HepG2 (cell line): ENCODE measurements around the gene LYPLA2. TPM values are rescaled to one million over a fixed set of nuclear protein-coding genes. Genes with fewer than 3 reads are reported as not detected.

ENCODE experiments used
- ATF7-NPFF ChIP-seq: sonication (generic); formaldehyde crosslinking; IDR thresholded peaks from 2 replicates; pipeline ENCODE4 v1.8.1; 2023; ENCODE audit warnings: mild to moderate bottlenecking, low read depth, missing genetic modification reagents, moderate library complexity
- CHD2 ChIP-seq: IDR thresholded peaks from 2 replicates; pipeline ENCODE4 v1.6.1; 2011; ENCODE audit warnings: low read depth, low read length, improper control_type of control experiment
- GATAD2A ChIP-seq: IDR thresholded peaks from 2 replicates; pipeline ENCODE4 v1.6.1; 2016
- KMT2A ChIP-seq: sonication (generic); formaldehyde crosslinking; IDR thresholded peaks from 2 replicates; pipeline ENCODE4 v1.4.0; 2020; ENCODE audit warnings: missing genetic modification reagents
- MATR3 ChIP-seq: sonication (generic); formaldehyde crosslinking; IDR thresholded peaks from 2 replicates; pipeline ENCODE4 v1.4.0; 2020; ENCODE audit warnings: missing genetic modification reagents
- RFX5 ChIP-seq: IDR thresholded peaks from 2 replicates; pipeline ENCODE4 v1.6.1; 2011; ENCODE audit warnings: low read depth, low read length, improper control_type of control experiment
- SIX1 ChIP-seq: sonication (generic); formaldehyde crosslinking; IDR thresholded peaks from 2 replicates; pipeline ENCODE4 v1.4.0; 2020; ENCODE audit warnings: missing genetic modification reagents, borderline replicate concordance
- SOX6 ChIP-seq, 2 experiments: fragments of 450-650 bp in 1 of 2; sonication (generic) in 1 of 2; formaldehyde crosslinking in 1 of 2; IDR thresholded peaks; 2 replicates each; pipeline versions ENCODE4 v1.4.0 to v1.6.1; 2017 to 2020; ENCODE audit warnings: antibody characterized with exemption in 1 of 2, mild to moderate bottlenecking in 1 of 2, missing genetic modification reagents in 1 of 2
- YEATS4 ChIP-seq: sonication (generic); formaldehyde crosslinking; IDR thresholded peaks from 2 replicates; pipeline ENCODE4 v1.4.0; 2020; ENCODE audit warnings: missing genetic modification reagents, borderline replicate concordance
- ZC3H13 ChIP-seq: sonication (generic); formaldehyde crosslinking; IDR thresholded peaks from 2 replicates; pipeline ENCODE4 v1.8.1; 2023; ENCODE audit warnings: mild to moderate bottlenecking, missing genetic modification reagents, moderate library complexity
- ZNF30 ChIP-seq: sonication (generic); formaldehyde crosslinking; IDR thresholded peaks from 2 replicates; pipeline ENCODE4 v1.5.0; 2020; ENCODE audit warnings: mild to moderate bottlenecking, missing genetic modification reagents
- ZNF564 ChIP-seq: sonication (generic); formaldehyde crosslinking; IDR thresholded peaks from 2 replicates; pipeline ENCODE4 v1.8.1; 2023; ENCODE audit warnings: mild to moderate bottlenecking, missing genetic modification reagents
- ZSCAN22 ChIP-seq: sonication (generic); formaldehyde crosslinking; IDR thresholded peaks from 2 replicates; pipeline ENCODE4 v1.4.0; 2020; ENCODE audit warnings: mild to moderate bottlenecking, missing genetic modification reagents
- polyA plus RNA-seq, 8 experiments: library from polyadenylated mRNA; depleted of rRNA in 3 of 8; stranded (reverse) in 7 of 8; unstranded in 1 of 8; fragments of >200 nt; fragmentation: Illumina TruSeq in 4 of 8; extraction: Trizol in 4 of 8; gene quantifications; 2 replicates each; pipeline versions ENCODE4 v1.2.1 to v1.2.3, GENCODE V29; 2011 to 2016; ENCODE audit warnings: low read depth in 4 of 8, missing spikeins in 1 of 8, mixed read lengths in 1 of 8; ENCODE audit not compliant: insufficient read depth in 1 of 8
- total RNA-seq, 5 experiments: library from RNA; depleted of rRNA; stranded (reverse); fragments of >200 nt; fragmentation: Illumina TruSeq; extraction: Trizol; gene quantifications; 2 replicates each; pipeline ENCODE4 v1.2.3, GENCODE V29; 2016; ENCODE audit warnings: low read depth in 1 of 5
- TF ChIP-seq, protein P1 (sequence below): sonication (generic); formaldehyde crosslinking; IDR thresholded peaks from 2 replicates; pipeline ENCODE4 v1.5.1; 2020; ENCODE audit warnings: missing genetic modification reagents, mild to moderate bottlenecking, borderline replicate concordance
- TF ChIP-seq, protein P2 (sequence below): sonication (generic); formaldehyde crosslinking; IDR thresholded peaks from 2 replicates; pipeline ENCODE4 v1.5.0; 2020; ENCODE audit warnings: missing genetic modification reagents, mild to moderate bottlenecking, borderline replicate concordance
- TF ChIP-seq, protein P3 (sequence below): sonication (generic); formaldehyde crosslinking; IDR thresholded peaks from 2 replicates; pipeline ENCODE4 v1.9.0; 2022; ENCODE audit warnings: missing genetic modification reagents, mild to moderate bottlenecking, borderline replicate concordance
- TF ChIP-seq, protein P4 (sequence below): sonication (generic); formaldehyde crosslinking; IDR thresholded peaks from 2 replicates; pipeline ENCODE4 v1.5.0; 2020; ENCODE audit warnings: missing genetic modification reagents
- TF ChIP-seq, protein P5 (sequence below), 2 experiments: sonication (generic) in 1 of 2; formaldehyde crosslinking in 1 of 2; IDR thresholded peaks; 2 replicates each; pipeline versions ENCODE4 v1.5.1 to v1.6.1; 2011 to 2020; ENCODE audit warnings: borderline replicate concordance in 1 of 2, low read depth in 1 of 2, low read length in 1 of 2, mild to moderate bottlenecking in 1 of 2, missing genetic modification reagents in 1 of 2, moderate library complexity in 1 of 2

Gene LYPLA2
- total and polyA plus RNA-seq, 2 of the 13 experiments (the other 11 are each of a cell fraction or from before 2014, with no cell fraction given): 72.1 to 73.2 TPM

DNA sequence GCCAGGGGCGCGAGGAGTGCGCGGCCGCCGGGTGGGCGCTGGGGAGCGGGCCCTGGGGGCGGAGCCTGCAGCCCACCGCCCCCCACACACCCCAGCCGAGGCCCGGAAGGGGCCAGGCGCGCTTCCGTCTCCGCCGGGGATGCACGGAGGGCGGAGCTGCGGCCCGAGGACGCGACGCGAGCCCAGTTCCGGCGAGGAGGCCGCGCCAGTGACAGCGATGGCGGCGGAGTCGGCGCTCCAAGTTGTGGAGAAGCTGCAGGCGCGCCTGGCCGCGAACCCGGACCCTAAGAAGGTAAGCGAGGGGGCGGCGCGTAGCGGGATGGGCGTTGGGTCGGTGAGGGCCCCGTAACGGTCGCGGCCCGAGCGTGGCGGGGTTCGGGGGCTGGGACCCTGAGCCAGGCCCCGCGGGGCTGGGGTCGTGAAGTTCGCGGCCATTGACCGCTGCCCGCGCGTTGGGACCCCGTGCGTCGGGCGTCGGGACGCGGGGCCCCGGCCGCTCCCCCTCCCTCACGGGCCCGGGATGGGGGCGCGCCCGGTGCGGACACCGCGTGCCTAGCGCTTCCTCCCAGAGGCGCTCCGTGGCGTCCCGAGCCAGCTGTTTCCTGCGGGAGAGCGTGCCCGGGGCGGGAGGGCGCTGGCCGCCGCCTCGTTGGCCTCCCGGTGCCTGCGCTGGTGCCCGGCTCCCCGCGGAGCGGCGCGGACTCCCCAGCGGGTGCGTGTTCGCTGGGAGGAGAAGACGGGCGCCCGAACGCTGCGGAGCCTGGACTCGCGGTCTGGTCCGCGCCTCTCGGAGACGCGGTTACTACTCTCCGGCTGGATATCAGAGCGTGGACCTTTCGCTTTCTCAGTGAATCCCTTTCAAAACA is 47.4 kb upstream of the LYPLA2 start, which contains the start of gene ELOA (continued):
- TF ChIP-seq, protein P1, sequence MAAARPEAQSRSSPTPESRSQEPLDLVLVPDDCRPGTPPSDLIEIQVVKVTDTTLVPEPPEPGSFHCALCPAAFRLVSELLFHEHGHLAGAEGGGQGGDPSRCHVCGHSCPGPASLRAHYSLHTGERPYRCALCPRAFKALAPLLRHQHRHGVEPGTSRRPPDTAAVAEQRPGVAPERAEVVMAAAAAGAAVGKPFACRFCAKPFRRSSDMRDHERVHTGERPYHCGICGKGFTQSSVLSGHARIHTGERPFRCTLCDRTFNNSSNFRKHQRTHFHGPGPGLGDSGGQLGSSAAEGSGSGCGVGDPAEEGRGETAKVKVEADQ (CRISPR knock-in tag): no peak
- no peak for TF ChIP-seq GATAD2A (CRISPR knock-in tag)
- no peak for TF ChIP-seq ZNF564 (CRISPR knock-in tag)
- TF ChIP-seq, protein P2, sequence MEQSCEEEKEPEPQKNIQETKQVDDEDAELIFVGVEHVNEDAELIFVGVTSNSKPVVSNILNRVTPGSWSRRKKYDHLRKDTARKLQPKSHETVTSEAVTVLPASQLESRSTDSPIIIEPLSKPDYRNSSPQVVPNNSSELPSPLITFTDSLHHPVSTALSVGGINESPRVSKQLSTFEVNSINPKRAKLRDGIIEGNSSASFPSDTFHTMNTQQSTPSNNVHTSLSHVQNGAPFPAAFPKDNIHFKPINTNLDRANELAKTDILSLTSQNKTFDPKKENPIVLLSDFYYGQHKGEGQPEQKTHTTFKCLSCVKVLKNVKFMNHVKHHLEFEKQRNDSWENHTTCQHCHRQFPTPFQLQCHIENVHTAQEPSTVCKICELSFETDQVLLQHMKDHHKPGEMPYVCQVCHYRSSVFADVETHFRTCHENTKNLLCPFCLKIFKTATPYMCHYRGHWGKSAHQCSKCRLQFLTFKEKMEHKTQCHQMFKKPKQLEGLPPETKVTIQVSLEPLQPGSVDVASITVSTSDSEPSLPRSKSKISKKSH (CRISPR knock-in tag): no peak; the same call in 1 of the 2 replicates
- TF ChIP-seq CHD2: no peak
- no peak for TF ChIP-seq RFX5
- TF ChIP-seq ATF7-NPFF (CRISPR knock-in tag): peak; percentile 69
- TF ChIP-seq KMT2A (CRISPR knock-in tag): peak; percentile 84
- TF ChIP-seq, protein P3, sequence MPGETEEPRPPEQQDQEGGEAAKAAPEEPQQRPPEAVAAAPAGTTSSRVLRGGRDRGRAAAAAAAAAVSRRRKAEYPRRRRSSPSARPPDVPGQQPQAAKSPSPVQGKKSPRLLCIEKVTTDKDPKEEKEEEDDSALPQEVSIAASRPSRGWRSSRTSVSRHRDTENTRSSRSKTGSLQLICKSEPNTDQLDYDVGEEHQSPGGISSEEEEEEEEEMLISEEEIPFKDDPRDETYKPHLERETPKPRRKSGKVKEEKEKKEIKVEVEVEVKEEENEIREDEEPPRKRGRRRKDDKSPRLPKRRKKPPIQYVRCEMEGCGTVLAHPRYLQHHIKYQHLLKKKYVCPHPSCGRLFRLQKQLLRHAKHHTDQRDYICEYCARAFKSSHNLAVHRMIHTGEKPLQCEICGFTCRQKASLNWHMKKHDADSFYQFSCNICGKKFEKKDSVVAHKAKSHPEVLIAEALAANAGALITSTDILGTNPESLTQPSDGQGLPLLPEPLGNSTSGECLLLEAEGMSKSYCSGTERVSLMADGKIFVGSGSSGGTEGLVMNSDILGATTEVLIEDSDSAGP (CRISPR knock-in tag): peak; percentile 74
- TF ChIP-seq SIX1: no peak
- TF ChIP-seq YEATS4 (CRISPR knock-in tag): peak; percentile 83
- TF ChIP-seq ZNF30 (CRISPR knock-in tag): no peak
- TF ChIP-seq, protein P4, sequence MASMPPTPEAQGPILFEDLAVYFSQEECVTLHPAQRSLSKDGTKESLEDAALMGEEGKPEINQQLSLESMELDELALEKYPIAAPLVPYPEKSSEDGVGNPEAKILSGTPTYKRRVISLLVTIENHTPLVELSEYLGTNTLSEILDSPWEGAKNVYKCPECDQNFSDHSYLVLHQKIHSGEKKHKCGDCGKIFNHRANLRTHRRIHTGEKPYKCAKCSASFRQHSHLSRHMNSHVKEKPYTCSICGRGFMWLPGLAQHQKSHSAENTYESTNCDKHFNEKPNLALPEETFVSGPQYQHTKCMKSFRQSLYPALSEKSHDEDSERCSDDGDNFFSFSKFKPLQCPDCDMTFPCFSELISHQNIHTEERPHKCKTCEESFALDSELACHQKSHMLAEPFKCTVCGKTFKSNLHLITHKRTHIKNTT: no peak
- TF ChIP-seq MATR3: no peak
- no peak for TF ChIP-seq ZC3H13 (CRISPR knock-in tag)
- TF ChIP-seq SOX6 (IDR thresholded peaks at IDR 0.05): no peak
- TF ChIP-seq SOX6 (CRISPR knock-in tag; IDR thresholded peaks at IDR 0.05): no peak
- TF ChIP-seq ZSCAN22 (CRISPR knock-in tag): no peak
- TF ChIP-seq, protein P5, sequence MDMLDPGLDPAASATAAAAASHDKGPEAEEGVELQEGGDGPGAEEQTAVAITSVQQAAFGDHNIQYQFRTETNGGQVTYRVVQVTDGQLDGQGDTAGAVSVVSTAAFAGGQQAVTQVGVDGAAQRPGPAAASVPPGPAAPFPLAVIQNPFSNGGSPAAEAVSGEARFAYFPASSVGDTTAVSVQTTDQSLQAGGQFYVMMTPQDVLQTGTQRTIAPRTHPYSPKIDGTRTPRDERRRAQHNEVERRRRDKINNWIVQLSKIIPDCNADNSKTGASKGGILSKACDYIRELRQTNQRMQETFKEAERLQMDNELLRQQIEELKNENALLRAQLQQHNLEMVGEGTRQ (IDR thresholded peaks at IDR 0.05; ENCODE audit: low read depth, low read length): no peak
- TF ChIP-seq, protein P5 (CRISPR knock-in tag; IDR thresholded peaks at IDR 0.05; ENCODE audit: borderline replicate concordance): no peak
